Kidney (tissue), 14 donors: ENCODE results near the gene HNF4A. TPM values are rescaled to one million over a fixed set of nuclear protein-coding genes. Genes with fewer than 3 reads are reported as not detected.

ENCODE experiments used
- DNase-seq, 5 donors: peaks; one replicate each; pipeline ENCODE4 v3.0.0-alpha.2; 2013 to 2020
- FAIRE-seq: peaks from 2 replicates; lab custom pipeline; 2012; peaks lifted over from hg19 to GRCh38; lab: Jason Lieb, UNC
- H3K27ac ChIP-seq, 2 donors: one replicate each; pipeline ENCODE4 v1.7.0; 2013; ENCODE audit warnings: low read depth in 2 of 2, low read length in 2 of 2, inconsistent platforms in 1 of 2
- H3K27me3 ChIP-seq: one replicate; pipeline ENCODE4 v1.7.1; 2013; ENCODE audit warnings: low read length, inconsistent platforms; ENCODE audit not compliant: control insufficient read depth, insufficient read depth
- H3K36me3 ChIP-seq, 3 donors: one replicate each; pipeline versions ENCODE4 v1.7.0 to v1.7.1; 2013; ENCODE audit warnings: low read length in 3 of 3, control low read depth in 1 of 3, inconsistent platforms in 1 of 3; ENCODE audit not compliant: insufficient read depth in 3 of 3, control insufficient read depth in 2 of 3
- H3K4me1 ChIP-seq, 3 donors: one replicate each; pipeline versions ENCODE4 v1.7.0 to v1.7.1; 2013; ENCODE audit warnings: low read length in 3 of 3, inconsistent platforms in 1 of 3, low read depth in 1 of 3; ENCODE audit not compliant: control insufficient read depth in 2 of 3, insufficient read depth in 2 of 3
- H3K4me3 ChIP-seq, 3 donors: one replicate each; pipeline versions ENCODE4 v1.7.0 to v1.8.1; 2013; ENCODE audit warnings: low read length in 3 of 3, control low read depth in 1 of 3, inconsistent platforms in 1 of 3
- H3K9ac ChIP-seq, 3 donors: one replicate each; pipeline versions ENCODE4 v1.7.0 to v1.7.1; 2013; ENCODE audit warnings: low read length in 3 of 3, control low read depth in 1 of 3, inconsistent platforms in 1 of 3
- H3K9me3 ChIP-seq, 3 donors: one replicate each; pipeline versions ENCODE4 v1.7.0 to v1.7.1; 2013; ENCODE audit warnings: low read length in 3 of 3, control low read depth in 1 of 3, inconsistent platforms in 1 of 3; ENCODE audit not compliant: control insufficient read depth in 2 of 3, insufficient read depth in 1 of 3
- CTCF ChIP-seq: IDR thresholded peaks from 3 replicates; pipeline ENCODE4 v1.5.1; 2012; ENCODE audit warnings: mild to moderate bottlenecking, moderate library complexity, borderline replicate concordance; ENCODE audit not compliant: insufficient read depth; ENCODE audit errors: extremely low read depth
- intact Hi-C: fragments of 100-400 bp; cut with DNase I; formaldehyde crosslinking; loops from one replicate; pipeline ENCODE4 v1.11.1; 2022
- polyA plus RNA-seq: library from polyadenylated mRNA; stranded (reverse); fragments of 350-450 nt; fragmentation: Illumina TruSeq; extraction: RNeasy Lipid Tissue Mini Kit (QIAGEN cat#74804); gene quantifications from one replicate; pipeline ENCODE4 v1.2.3, GENCODE V29; 2014; ENCODE audit warnings: low read depth, low replicate concordance; ENCODE audit not compliant: insufficient read depth
- total RNA-seq: library from RNA; stranded (reverse); fragmentation: NEBNext Ultra II Directional; extraction: Animal tissue kit (Norgen Biotek cat#: 25700); gene quantifications from one replicate; pipeline ENCODE4 v1.2.1, GENCODE V29; 2021
- donor health status: control.
- donor health status: control.
- donor health status: control.
- donor health status: control.
- donor health status: control.
- donor health status: DM: yes; HTN: yes; CAD: no.
- donor health status: Normal renal cell carcinoma (clear cell type).

HNF4A gene
- total and polyA plus RNA-seq, 2 donors from 2014 or later: 26.0 to 42.1 TPM

- FAIRE-seq: no peak
- Histone ChIP-seq H3K27me3 (no peaks in the 10 kb centered on the region), H3K9me3 (no peaks in the 10 kb centered on the region), H3K4me1 (peaks cover 0 to 2% (median 0%) of the 10 kb centered on the region in 3 donors), H3K9ac (peak overlapping the region in 1 of 3 donors; percentile 26), H3K27ac (peak overlapping the region; percentile 41 to 51), H3K4me3 (peak overlapping the region in 2 of 3 donors; percentile 45 to 63), H3K36me3 (no peaks in the 10 kb centered on the region)
- DNase-seq: peak in 1 of 5 donors; percentile 23
- intact Hi-C loops: no loop called here
- TF ChIP-seq CTCF: peak; percentile 40
These were observed 93.5 kb downstream of the HNF4A start for GRCh38 chr20:44448753-44449546.

GRCh38 chr20:44449864-44450263 is 94.4 kb downstream of the HNF4A start:
- Histone ChIP-seq H3K36me3 (no peaks in the 10 kb centered on the region), H3K4me3 (no peak overlapping the region), H3K27ac (no peak overlapping the region), H3K4me1 (peaks cover 0 to 2% (median 0%) of the 10 kb centered on the region in 3 donors), H3K9me3 (no peaks in the 10 kb centered on the region), H3K9ac (no peak overlapping the region), H3K27me3 (no peaks in the 10 kb centered on the region)
- no peak for DNase-seq
- FAIRE-seq: no peak
- intact Hi-C loops: no loop called here
- TF ChIP-seq CTCF: no peak

- no peaks in the 10 kb centered on the region for H3K27me3 ChIP-seq
- FAIRE-seq: no peak
- no peak overlapping the region for H3K27ac ChIP-seq
- no peak overlapping the region for H3K4me3 ChIP-seq
- no peak overlapping the region for H3K9ac ChIP-seq
- H3K9me3 ChIP-seq: no peaks in the 10 kb centered on the region
- no peaks in the 10 kb centered on the region for H3K36me3 ChIP-seq
- intact Hi-C loops: no loop called here
- DNase-seq: no peak
- peaks cover 0 to 2% (median 0%) of the 10 kb centered on the region in 3 donors for H3K4me1 ChIP-seq
- TF ChIP-seq CTCF: no peak
These were observed 94.9 kb downstream of the HNF4A start for GRCh38 chr20:44450281-44450889.
